Right lobe of liver (tissue), 6 donors: ENCODE measurements around the gene CILP2. TPM values are rescaled to one million over a fixed set of nuclear protein-coding genes. Genes with fewer than 3 reads are reported as not detected.

Experiments used
- ATAC-seq, 4 donors: fragments of 200-7000 bp; cut with Tn5 transposase; one replicate each; pipeline ENCODE4 v1.9.1; 2020; ENCODE audit warnings: mild to moderate bottlenecking in 4 of 4, moderate library complexity in 4 of 4
- DNase-seq, 3 donors: peaks; one replicate each; pipeline ENCODE4 v3.0.0-alpha.2; 2020
- H3K27ac ChIP-seq, 3 donors: fragments of 200-600 bp; one replicate each; pipeline ENCODE4 v1.8.0; 2022
- H3K27me3 ChIP-seq, 2 donors: fragments of 200-600 bp; one replicate each; pipeline ENCODE4 v1.8.0; 2022
- H3K36me3 ChIP-seq, 4 donors: fragments of 200-600 bp; sonication (generic) in 1 of 4; one replicate each; pipeline versions ENCODE4 v1.5.1 to v1.8.0; 2017 to 2022; ENCODE audit warnings: control low read depth in 1 of 4
- H3K4me1 ChIP-seq, 4 donors: fragments of 200-600 bp; sonication (generic) in 1 of 4; one replicate each; pipeline versions ENCODE4 v1.5.1 to v1.8.0; 2017 to 2022; ENCODE audit warnings: control low read depth in 1 of 4
- H3K4me3 ChIP-seq, 3 donors: fragments of 200-600 bp; one replicate each; pipeline ENCODE4 v1.8.0; 2022
- H3K9me3 ChIP-seq, 4 donors: fragments of 200-600 bp; sonication (generic) in 1 of 4; one replicate each; pipeline versions ENCODE4 v1.5.1 to v1.8.0; 2017 to 2022; ENCODE audit warnings: control low read depth in 1 of 4
- CTCF ChIP-seq, 4 donors: fragments of 200-600 bp in 3 of 4; fragments of 450-650 bp in 1 of 4; IDR thresholded peaks; one replicate each; pipeline versions ENCODE4 v1.5.1 to v1.8.0; 2016 to 2022; ENCODE audit warnings: antibody characterized with exemption in 4 of 4, mild to moderate bottlenecking in 2 of 4
- POLR2A ChIP-seq: fragments of 450-650 bp; IDR thresholded peaks from one replicate; pipeline ENCODE4 v1.6.1; 2017; ENCODE audit warnings: antibody characterized with exemption, mild to moderate bottlenecking
- WGBS: methylation state at CpG from one replicate; pipeline ENCODE4 v1.1.6; 2018; ENCODE audit warnings: low coverage, low lambda C conversion rate; ENCODE audit not compliant: insufficient coverage; ENCODE audit errors: missing lambda C conversion rate; 5-methylcytosine and 5-hydroxymethylcytosine counted together
- intact Hi-C, 2 donors: fragments of 100-400 bp; cut with DNase I; formaldehyde crosslinking; loops; one replicate each; pipeline versions ENCODE4 v1.11.2 to v1.14.1; 2022
- total RNA-seq, 6 experiments: library from RNA; depleted of rRNA in 2 of 6; stranded (reverse); fragments of >200 nt in 2 of 6; fragmentation: NEBNext Ultra II Directional in 3 of 6; extraction: Animal tissue kit (Norgen Biotek cat#: 25700) in 3 of 6; gene quantifications; one replicate each; pipeline versions ENCODE4 v1.1.0 to v1.2.4, GENCODE V29; 2016 to 2023
- donor health status: DM: no; HTN: yes; CAD: no.
- donor health status: DM: no; HTN: no; CAD: no.
- donor health status: DM: no; HTN: no; CAD: no.
- donor health status: DM: no; HTN: yes; CAD: no.
- donor health status: DM: no; HTN: yes; CAD: no.

CILP2 gene
- total RNA-seq, 6 experiments from 2014 or later: 0.05 to 0.33 (median 0.19) TPM; not detected in 2

DNA sequence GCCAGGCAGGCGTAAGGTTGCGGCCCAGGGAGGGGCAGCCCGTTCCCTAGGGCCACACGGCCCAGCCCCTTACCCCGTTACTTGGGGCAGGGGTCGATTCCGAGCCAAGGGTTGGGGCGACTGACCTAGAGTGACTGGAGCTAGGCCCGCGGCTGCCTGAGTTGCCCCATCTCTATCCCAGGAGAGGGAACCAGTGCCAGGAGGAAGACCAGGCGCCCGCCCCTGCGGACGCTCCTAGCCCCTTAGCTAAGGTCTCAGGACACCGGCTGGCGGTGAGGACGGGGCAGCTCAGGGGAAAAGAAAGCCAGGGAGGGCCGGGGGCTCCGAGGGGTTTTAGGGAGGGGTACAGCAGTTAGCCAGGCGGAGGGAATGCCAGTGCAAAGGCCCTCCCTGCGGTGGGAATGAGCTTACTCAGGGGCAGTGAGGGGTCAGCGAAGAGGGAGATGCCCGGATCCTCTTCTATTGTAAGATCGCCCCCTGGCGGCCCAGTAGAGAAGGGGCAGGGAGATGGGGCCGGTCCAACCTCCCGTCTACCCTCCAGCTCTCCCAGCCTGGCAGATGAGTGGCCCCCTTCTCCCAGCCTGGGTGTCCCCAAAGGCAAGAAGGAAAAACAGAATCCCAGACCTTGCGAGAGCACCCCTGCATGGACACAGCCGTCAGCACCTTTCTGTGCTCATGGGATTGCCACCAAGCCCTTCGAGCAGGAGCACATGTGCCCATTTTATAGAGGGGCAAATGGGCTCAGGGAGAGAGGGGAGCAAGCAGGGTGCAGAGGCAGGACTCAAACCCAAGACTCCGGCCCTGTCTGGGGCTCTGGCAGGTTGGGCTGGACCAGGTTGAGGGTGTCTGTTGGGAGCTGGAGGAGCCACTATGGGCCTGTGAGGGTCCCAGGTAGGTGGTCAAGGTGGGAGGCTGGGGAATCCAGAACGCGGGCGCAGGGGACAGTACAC, 16.3 kb downstream of the CILP2 start:
- peak; percentile 34 to 63 (median 56) for TF ChIP-seq CTCF (IDR thresholded peaks at IDR 0.05)
- TF ChIP-seq POLR2A: no peak
- no peaks in the 10 kb centered on the region for H3K36me3 ChIP-seq
- DNase-seq: no peak
- no peak overlapping the region for H3K4me3 ChIP-seq
- 69% methylated on average over 14 of the region's 34 CpGs for WGBS
- H3K4me1 ChIP-seq: no peaks in the 10 kb centered on the region
- intact Hi-C loops: no loop called here
- peak; percentile 48 to 72 (median 65) for ATAC-seq
- no peaks in the 10 kb centered on the region for H3K9me3 ChIP-seq
- H3K27ac ChIP-seq: no peak overlapping the region
- no peaks in the 10 kb centered on the region for H3K27me3 ChIP-seq

GRCh38 chr19:19558055-19558454, 20.0 kb downstream of the CILP2 start:
- Histone ChIP-seq H3K27ac (no peak overlapping the region), H3K4me1 (no peaks in the 10 kb centered on the region), H3K4me3 (no peak overlapping the region), H3K36me3 (no peaks in the 10 kb centered on the region), H3K9me3 (no peaks in the 10 kb centered on the region), H3K27me3 (no peaks in the 10 kb centered on the region)
- DNase-seq (no peak), ATAC-seq (no peak)
- WGBS: 64% methylated on average over 4 of the region's 15 CpGs
- TF ChIP-seq CTCF (IDR thresholded peaks at IDR 0.05): no peak
- no peak for TF ChIP-seq POLR2A
- intact Hi-C loops: no loop called here

DNA sequence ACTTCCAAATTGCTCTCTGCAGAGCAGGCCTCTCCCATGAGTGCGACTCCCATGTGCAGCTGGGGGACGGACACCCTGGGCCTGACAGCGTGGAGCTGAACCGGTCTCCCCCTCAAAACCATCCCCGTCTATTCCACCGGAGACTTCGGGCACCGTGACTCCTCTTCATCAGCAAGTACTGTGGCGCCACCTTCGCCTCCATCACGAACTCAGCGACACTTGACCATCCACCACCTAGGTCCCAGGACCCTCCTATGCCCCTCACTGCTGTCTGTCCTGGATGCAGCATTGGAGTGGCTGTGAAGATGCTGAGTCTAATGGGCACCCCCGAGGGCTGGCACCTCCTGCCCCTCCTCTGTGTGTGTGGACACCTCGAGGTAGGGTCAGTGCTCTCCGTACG, 20.6 kb downstream of the CILP2 start:
- WGBS: 82% methylated on average over 12 of the region's 16 CpGs

GRCh38 chr19:19559931-19560330, 21.9 kb downstream of the CILP2 start:
- no peak overlapping the region for H3K27ac ChIP-seq
- 31% methylated on average over 2 of the region's 4 CpGs for WGBS
- DNase-seq (no peak), ATAC-seq (no peak)
- intact Hi-C loops: no loop called here
- no peaks in the 10 kb centered on the region for H3K27me3 ChIP-seq
- no peaks in the 10 kb centered on the region for H3K9me3 ChIP-seq
- no peaks in the 10 kb centered on the region for H3K4me1 ChIP-seq
- H3K4me3 ChIP-seq: no peak overlapping the region
- no peaks in the 10 kb centered on the region for H3K36me3 ChIP-seq
- no peak for TF ChIP-seq POLR2A
- no peak for TF ChIP-seq CTCF (IDR thresholded peaks at IDR 0.05)

More for the DNA sequence above, 20.6 kb downstream of the CILP2 start:
- no peak for ATAC-seq
- intact Hi-C loops: no loop called here
- Histone ChIP-seq H3K27me3 (no peaks in the 10 kb centered on the region), H3K4me3 (no peak overlapping the region), H3K4me1 (no peaks in the 10 kb centered on the region), H3K9me3 (no peaks in the 10 kb centered on the region), H3K36me3 (no peaks in the 10 kb centered on the region), H3K27ac (no peak overlapping the region)
- no peak for DNase-seq
- TF ChIP-seq CTCF (IDR thresholded peaks at IDR 0.05) (no peak), POLR2A (no peak)
